HS-27A (cell line): ENCODE measurements around the gene GRPR.

Experiments used
- DNase-seq: peaks from one replicate; pipeline ENCODE4 v3.0.0-alpha.2; 2012; ENCODE audit warnings: low read depth, missing footprints

The GRPR gene

DNA sequence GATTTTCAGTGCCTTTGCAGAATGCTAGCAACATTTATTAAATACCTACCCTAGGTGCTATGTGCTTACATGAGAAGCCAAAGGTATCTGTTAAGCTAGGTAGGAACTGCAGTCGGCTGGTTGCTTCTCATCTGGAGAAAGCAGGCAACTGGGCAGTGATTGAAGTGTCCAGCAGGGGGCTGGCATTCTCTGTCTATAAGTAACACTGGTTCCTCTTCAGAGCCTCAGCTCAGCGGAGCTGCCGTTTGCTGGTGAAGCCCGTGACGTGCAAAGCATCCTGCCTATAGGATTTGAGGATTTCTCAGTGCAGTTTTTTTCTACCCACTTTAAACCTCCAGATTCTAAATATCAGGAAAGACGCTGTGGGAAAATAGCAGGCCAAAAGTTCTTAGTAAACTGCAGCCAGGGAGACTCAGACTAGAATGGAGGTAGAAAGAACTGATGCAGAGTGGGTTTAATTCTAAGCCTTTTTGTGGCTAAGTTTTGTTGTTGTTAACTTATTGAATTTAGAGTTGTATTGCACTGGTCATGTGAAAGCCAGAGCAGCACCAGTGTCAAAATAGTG lies at the start of gene GRPR:
GRPR (plus strand) TSS at position 344 of the 565 bp plus-strand sequence. CDS start 389 bp downstream, outside the sequence.
- DNase-seq, result peak; percentile 49

DNA sequence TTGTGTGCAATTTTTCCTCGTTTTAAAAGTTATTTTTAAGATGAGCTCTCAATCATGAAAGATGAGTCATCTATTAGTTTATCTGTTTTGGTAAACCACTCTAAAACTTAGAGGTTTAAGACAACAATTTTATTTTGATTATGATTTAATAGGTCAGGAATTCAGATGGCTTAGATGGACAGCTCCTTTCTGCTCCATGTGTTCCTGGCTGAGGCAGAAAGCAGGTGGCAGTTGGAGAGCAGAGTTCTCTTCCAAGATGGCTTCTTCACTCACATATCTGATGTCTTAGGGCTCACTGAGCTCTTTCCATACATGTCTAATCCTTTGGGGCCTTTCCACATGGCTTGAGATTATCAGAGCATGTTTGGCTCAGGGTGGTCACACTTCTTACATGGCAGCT lies 48.3 kb upstream of the GRPR start:
- no peak for DNase-seq

DNA sequence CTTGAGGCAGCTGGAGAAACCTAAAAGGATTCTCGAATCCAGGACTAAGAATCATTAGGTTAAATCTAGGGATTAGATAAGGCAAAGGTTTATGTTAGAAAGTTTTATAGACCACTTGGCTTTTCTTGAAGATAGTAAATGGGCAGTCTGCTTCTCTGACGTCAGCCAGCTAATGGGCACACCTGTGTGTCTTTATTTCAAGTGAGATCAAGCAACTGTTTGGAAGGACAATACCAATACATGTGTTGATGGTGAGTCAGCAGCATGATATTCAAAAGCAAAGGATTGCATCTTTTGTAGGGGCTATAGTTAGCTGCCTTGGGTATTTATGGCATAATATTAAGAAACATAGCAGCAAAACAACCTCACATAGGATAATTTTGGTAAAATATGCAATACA lies 46.5 kb upstream of the GRPR start:
- no peak for DNase-seq

DNA sequence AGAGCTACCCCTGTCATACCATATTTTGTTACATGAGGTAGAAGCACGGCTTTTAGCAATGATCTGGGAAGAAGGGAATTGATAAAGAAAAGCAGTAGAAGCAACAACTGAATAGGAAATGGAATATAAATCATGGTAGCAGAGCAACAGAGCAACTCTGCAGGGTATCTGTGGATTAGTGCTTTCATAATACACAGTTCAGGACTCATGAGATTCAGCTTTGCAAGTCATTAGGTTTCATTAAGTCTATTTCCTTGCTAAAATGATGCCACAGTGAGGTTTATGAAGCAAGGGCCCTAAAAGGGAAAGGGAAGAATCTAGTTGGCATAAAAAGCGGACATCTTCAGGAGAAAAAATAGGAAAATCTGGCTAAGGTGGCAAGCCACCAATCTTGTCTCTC lies 45.6 kb upstream of the GRPR start:
- no peak for DNase-seq

DNA sequence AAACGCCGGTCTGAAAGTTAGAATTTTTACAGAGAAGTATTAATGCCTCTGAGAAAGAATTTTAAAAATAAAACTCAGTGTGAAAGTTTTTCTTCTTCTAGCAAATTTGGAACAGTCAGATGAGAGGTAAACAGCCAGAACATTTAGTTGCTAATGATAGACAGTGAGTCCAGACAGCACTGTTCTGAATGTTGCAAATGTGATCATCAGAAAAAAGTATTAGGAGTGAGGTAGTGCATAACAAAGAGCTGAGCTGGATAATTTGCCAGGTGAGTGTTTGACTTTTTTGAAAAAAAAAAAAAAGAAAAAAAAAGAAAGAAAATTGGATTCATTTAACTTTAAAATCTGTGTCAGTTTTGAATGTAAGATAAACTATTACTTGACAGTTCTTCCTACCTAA lies 42.0 kb upstream of the GRPR start:
- DNase-seq, result no peak

DNA sequence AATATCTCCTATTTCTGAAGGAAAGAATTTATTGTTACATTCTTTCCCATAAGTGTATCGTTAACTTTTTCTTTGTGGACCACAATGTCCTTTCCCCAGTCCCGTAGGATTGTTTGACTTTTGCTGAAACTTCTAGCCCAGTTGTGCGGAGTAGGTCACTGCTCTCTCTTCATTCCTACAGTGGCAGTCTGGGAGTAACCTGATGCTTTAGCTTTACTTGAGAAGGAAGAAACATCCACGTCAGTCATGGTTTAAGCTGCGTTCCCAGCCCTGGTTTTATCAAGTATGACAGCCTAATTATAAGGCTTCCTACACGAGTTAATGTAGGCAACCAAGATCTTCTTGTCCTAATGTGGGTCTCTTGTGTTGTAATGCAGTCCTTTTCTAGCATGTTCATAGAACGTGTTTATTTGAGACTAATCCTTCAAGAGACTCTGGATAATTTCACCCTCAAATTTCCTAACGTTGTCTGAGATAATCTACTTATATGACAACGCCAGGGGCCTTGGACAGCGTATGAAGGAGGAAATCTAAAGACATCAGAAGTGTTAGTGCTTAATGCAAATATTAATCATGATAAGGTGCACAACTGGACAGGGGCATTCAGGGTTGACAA lies 40.8 kb upstream of the GRPR start:
- no peak for DNase-seq

DNA sequence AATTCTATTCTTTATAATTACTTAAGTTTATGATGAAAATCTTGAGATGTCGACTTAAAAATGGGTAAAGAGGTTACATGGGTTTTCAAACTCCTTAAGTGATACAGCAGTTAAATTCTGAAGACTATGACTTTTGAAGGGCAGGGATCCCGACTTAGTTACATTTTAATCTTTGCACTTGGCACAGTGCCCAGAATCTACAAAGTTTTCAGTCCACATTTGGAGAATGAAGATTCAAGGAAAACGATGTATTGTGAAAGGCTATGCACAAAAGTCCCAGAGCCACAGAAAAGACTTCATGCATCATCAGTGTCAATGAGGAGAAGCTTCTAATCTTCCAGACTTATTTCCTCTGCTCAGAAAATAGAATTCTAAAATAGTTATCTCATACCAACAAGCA lies 36.3 kb upstream of the GRPR start:
- no peak for DNase-seq

DNA sequence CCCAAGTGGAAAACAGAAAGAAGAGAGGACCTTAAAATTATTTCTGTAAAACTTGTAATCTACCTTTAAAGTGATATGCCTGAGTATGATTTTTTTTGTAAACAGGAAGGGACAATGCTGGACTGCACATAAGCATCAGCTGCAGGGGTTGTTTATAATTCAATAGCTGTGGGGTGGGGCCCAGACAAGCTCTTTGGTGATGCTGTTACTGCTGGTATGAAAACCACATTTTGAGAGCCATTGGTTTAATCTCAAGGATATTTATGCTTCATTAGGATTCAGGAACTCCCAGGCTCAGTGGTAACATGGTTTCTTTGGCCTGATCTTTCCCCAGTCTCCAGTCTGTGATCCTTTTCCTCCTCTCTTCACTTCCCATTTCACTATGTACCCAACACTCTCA lies 34.3 kb upstream of the GRPR start:
- DNase-seq, result no peak

DNA sequence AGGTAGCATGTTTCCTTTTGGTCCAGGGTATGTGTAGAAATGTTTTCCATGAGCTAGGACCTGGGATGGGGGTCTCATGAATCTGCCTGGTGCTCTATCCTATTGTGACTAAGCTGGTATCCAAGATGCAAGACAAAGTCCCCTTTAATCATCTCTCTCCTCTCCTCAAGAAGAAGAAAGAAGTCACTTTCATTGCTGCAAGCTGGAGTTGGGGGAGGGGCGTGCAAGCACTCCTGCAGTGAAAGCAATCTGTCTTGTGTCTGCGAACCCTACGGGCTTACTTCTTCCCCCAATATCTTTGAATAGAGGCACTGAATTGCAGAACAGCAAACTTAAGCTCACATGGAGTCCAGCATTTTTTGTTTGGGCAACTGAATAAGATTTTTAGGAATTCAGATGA lies 27.2 kb upstream of the GRPR start:
- DNase-seq, result no peak

DNA sequence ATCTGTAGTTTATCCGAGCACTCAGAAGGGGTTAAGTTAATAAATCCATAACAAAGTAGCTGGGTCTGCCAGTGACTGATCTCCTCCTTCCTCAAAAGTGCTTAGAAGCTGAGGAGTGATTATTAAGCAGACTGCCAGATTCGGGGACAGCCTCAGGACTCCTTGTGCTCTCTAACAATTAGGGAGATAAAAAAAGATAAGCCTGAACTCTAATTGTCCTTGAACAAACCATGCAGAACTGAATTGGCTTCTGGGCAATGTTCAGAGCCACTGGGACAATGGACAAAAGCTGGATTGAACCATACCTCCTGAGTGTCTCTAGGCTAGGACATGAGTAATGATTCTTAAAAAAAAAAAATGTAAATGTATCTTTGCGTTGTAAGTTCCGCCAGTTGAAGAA lies 22.7 kb upstream of the GRPR start:
- DNase-seq, result no peak

DNA sequence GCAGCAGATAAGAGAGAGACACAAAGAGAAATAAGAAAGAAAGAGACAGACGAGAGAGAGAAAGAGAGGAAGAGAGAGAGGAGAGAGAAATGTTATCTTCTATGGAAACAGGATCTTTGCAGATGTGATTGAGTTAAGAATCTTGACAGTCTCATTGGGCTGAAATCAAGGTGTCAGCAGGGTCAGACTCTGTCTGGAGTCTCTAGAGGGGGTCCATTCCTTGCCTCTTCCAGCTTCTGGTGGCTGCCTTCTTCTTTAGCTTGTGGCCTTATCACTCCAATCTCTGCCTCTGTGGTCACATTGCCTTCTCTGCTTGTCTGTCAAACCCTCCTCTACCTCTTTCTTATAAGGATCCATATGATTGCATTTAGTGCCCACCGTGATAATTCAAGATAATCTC lies 21.8 kb upstream of the GRPR start:
- no peak for DNase-seq

DNA sequence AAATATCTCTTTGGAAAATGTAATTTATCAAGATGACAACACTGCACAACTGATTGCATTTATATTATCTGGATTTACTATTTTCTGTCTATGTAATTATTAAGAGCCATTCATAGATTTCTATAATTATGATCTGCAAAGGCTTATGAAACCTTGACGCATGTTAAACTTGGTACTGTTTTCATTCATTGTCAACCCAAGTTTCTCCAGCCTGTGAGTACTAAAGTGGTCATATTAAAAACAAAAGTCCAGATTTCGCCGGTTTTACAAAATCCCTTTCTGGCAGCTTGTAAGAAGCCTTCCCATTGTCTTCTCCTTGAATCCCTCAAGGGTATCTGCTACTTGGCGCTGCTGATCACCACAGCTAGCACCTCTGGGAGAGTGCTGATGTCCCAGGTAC lies 19.7 kb upstream of the GRPR start:
- DNase-seq, result no peak

DNA sequence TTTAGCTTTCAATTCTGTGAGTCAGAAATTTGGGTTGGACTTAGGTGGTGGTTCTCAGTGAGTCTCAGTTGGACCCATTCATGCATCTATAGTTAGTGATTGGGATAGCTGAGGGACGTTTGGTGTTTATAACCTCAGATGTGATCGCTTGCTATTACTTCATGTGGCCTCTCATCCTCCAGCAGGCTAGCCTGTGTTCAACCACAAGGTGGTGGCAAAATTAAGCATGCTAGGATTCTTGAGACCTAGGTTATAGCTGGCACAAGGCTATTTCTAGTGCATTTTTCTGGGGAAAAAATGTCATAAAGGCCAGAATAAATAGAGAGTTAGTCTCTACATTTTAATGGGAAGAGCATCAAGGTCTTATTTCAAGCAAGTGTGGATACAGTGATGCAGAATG lies 10.9 kb upstream of the GRPR start:
- DNase-seq, result no peak

DNA sequence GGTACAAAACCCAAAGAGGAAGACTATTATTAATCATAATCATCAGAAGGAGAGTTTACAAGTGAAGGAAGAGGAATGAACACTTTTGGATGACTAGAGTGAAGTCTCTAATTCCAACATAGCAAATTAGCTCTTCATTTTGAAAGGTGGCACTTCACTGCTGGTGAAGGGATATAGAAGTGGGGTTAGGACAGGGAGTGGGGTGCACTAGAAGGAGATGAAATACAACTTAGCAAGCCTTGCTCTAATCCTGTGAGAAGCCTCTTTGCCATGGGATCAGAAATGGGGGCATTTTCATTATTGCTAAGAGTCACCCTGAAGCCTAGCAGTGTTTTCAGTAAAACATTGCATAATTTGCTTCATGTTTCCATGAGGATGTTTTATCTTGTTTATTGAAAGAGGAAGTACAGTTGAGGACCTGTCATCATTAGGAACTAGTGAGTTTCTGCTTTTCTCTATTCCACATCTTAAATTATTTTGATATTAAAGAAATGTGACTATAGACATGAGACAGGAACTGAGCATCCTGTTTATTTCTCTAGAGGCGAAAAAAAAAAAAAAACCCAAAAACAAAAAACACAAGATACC lies 9.3 kb upstream of the GRPR start:
- DNase-seq, result no peak

DNA sequence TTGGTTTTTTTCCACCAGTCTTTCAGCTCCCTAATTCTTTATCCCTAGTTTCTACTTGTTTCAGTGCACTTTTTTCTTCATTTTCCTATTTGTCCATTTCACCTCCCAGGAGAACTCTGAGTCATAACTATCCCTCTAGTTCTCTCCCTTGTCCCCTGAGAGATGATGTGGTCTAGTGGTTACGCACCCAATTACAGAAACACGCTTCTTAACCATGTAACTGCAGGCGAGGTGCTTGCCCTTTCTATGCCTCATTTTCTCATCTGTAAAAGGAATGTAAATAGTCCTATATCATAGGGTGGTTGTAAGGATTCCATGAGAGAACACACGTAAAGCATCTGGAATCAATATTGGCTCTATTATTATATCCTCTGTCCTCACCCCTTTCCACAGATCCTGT lies 8.8 kb upstream of the GRPR start:
- peak; percentile 34 for DNase-seq

DNA sequence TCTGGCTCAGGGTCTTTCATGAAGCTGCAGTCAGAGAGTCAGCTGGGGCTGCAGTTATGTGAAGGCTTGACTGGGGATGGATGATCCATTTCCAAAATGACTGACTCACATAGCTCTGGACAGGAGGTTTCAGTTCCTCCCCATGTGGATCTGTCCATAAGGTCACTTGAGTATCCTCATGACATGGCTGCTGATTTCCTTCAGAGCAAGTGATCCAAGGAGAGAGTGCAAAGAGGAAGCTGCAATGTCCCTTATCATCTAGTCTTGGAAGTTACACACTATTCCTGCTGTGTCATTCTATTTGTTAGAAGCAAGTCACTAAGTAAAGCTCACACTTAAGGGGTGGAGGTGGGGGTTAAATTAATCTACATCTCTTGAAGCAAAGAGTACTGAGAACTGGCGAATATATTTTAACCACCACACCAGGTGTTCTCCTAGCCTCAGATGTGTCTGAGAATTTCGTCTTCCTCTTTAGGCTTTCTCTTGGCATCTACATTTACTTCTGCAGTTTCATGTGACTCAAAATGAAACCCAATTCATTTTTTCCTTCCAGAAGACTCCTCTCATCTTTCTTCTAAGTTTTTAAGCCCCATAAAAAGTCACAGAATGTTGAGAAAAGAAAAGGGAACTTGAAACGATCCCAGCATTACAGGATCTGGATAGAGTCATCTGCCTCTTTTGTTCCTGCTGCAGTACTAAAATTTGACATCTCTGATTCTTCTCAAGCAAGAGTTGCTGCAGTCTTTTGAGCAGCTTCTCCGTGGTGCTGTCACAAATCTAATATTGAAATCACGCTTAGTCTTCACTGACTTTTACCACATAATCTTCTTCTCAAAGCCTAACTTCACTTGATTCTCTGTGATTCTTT lies 3.8 kb upstream of the GRPR start:
- DNase-seq, result no peak

DNA sequence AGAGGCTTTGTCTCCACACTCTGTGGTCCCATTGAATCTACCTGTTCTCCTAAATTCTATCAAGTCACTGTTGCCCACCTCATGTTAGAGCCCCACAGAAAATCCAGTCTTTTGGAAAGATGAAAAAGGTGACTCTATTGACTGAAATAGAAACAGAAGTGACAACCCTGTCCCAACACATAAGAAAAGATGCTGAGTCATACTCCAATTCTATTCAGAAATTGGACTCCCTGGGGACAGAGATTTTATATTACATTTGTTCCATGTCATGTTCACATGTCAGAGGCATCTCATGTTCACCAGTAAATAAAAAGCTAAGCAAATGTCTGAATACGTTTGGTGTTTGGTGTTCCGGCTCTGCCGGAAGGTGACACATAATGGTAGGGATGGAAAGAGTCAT lies 2.9 kb upstream of the GRPR start:
- DNase-seq, result no peak

DNA sequence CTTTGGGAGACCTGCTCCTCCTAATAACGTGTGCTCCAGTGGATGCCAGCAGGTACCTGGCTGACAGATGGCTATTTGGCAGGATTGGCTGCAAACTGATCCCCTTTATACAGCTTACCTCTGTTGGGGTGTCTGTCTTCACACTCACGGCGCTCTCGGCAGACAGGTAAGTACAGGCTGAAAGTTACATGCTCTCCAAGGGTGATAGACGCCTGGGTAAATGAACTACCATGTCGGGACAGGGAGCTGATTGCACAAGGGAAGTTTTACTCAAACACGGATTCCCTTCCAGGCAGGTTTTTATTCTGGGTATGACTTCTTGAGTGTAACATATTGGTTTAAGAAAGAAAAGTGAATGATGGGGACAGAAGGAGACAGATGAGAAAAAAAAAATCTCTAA lies 836 bp downstream of the GRPR start:
- DNase-seq, result no peak

DNA sequence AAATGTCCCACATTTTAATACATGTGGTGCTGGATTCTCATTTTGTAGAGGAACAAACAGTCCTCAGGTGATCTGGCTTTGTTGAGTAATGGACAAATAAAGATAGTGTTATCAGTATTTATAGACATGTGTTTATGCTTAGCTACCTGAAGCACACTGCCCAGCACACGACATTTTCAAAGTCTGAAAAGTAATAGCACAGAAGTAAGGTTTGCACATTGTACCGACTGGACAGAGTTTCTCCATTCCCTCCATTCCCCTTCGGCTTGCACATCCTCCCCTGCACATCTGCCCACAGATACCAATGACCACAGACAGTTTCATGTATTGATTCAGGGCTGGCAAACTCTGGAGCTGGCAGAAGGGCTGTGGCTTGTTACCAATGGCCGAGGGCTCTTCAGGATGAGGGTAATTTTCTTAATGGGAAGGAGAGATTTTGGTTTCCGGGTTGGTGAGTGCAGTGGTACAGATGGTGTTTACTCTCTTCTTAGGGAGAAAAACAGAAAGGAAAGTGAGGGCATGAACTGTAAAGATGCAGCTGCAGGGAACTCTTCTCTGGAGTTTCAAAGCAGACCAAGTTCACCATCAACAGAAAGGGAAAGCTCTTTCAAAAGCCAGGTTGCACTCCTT lies 2.3 kb downstream of the GRPR start:
- no peak for DNase-seq

DNA sequence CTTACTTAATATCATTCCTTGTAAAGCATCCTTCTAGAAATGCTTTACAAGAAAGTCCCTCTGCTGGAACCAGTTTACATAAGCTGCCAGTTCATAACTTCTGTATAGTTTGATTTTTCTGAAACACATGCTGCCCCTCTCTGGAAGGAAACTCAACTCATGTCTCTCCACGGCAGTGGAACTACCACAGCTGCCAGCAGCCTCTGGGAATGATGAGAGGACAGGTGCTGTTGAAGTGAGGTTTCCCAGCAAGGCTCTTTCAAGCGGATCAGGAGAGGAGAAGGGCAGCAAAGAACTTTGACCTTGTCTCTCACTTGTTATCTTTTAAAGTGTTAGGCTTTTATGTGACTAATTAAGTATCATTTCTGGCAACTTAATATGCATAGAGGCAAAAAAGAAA lies 7.3 kb downstream of the GRPR start:
- DNase-seq, result no peak

DNA sequence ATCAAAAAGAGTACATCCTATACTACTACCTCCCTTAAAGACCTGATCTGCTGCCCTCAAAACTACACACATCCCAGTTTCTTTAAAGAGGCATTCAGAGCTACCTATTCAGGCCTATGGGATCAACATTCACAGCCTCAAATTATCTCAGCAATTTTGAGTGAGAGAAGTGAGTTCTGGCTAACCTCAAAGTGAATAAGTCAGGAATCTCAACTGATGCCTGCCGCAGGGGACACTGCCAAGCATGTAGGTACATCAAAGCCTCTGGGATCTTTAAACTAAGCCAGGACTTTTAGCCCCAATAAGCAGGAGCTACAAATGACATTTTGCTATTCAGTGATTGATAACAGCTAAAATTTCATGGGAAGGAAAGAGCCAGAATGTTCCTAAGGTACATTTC lies 11.6 kb downstream of the GRPR start:
- DNase-seq, result no peak

DNA sequence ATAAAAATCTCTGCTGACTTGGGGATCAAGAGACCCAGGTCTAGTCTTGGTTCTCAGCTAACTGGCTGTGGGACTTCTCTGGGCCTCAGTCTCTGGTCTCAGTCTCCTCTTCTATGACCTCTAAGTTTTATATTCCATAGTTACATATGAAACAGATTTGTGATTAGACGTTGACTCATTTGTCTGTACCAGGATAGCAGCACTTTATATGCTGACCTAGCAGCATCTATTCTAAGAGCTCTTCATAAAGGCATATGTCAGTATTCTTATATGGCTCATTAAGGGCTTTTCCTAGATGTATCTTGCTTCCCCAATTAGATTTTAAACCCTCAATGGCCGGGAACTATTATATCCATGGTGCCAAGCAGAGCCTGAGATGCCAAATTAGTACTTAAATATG lies 12.7 kb downstream of the GRPR start:
- no peak for DNase-seq
